Neuronal stem cell (in vitro differentiated cells): ENCODE data around the gene LRP1B.

Source experiments
- DNase-seq: peaks from one replicate; pipeline ENCODE4 v3.0.0-alpha.2; 2013; ENCODE audit warnings: low spot score
- H2AFZ ChIP-seq: one replicate; pipeline ENCODE4 v1.6.1; 2013; ENCODE audit warnings: mild to moderate bottlenecking, low read length, inconsistent platforms
- H2AK5ac ChIP-seq: 2 replicates; pipeline ENCODE4 v1.6.1; 2013; ENCODE audit warnings: low read depth, mild to moderate bottlenecking, inconsistent platforms, low read length, moderate library complexity, mixed read lengths
- H2BK120ac ChIP-seq: 2 replicates; pipeline ENCODE4 v1.6.1; 2013; ENCODE audit warnings: low read depth, mild to moderate bottlenecking, inconsistent platforms, low read length, moderate library complexity, mixed read lengths
- H2BK12ac ChIP-seq: one replicate; pipeline ENCODE4 v1.6.1; 2013; ENCODE audit warnings: low read length, inconsistent platforms
- H2BK15ac ChIP-seq: 2 replicates; pipeline ENCODE4 v1.6.1; 2013; ENCODE audit warnings: mild to moderate bottlenecking, low read length, inconsistent platforms, mixed read lengths
- H2BK5ac ChIP-seq: one replicate; pipeline ENCODE4 v1.6.1; 2013; ENCODE audit warnings: inconsistent platforms, mild to moderate bottlenecking, low read length, moderate library complexity
- H3K14ac ChIP-seq: one replicate; pipeline ENCODE4 v1.6.1; 2013; ENCODE audit warnings: low read length, inconsistent platforms
- H3K18ac ChIP-seq: 2 replicates; pipeline ENCODE4 v1.6.1; 2013; ENCODE audit warnings: low read length, inconsistent platforms
- H3K23ac ChIP-seq: 2 replicates; pipeline ENCODE4 v1.6.1; 2013; ENCODE audit warnings: low read depth, mild to moderate bottlenecking, mixed read lengths, low read length, inconsistent platforms; ENCODE audit not compliant: poor library complexity
- H3K27ac ChIP-seq: replicated peaks from 3 replicates; pipeline ENCODE4 v1.5.1; 2013; ENCODE audit warnings: low read length, inconsistent platforms
- H3K27me3 ChIP-seq, 3 experiments: 2 replicates each; pipeline ENCODE4 v1.6.1; 2013; ENCODE audit warnings: low read length in 3 of 3, mild to moderate bottlenecking in 2 of 3, inconsistent platforms in 1 of 3, low read depth in 1 of 3, mixed read lengths in 1 of 3, moderate library complexity in 1 of 3; ENCODE audit not compliant: control insufficient read depth in 3 of 3, insufficient read depth in 3 of 3
- H3K36me3 ChIP-seq, 2 donors: replicated peaks in 1 of 2; 2 replicates each; pipeline ENCODE4 v1.6.1; 2013; ENCODE audit warnings: low read length in 2 of 2; ENCODE audit not compliant: control insufficient read depth in 2 of 2, insufficient read depth in 2 of 2
- H3K4ac ChIP-seq: 2 replicates; pipeline ENCODE4 v1.6.1; 2013; ENCODE audit warnings: inconsistent platforms, mild to moderate bottlenecking, low read length, moderate library complexity
- H3K4me1 ChIP-seq, 2 donors: 1 replicate in 1 of 2; 2 replicates in 1 of 2; pipeline ENCODE4 v1.6.1; 2013; ENCODE audit warnings: low read length in 2 of 2, low read depth in 1 of 2; ENCODE audit not compliant: control insufficient read depth in 2 of 2, insufficient read depth in 1 of 2
- H3K4me2 ChIP-seq: one replicate; pipeline ENCODE4 v1.6.1; 2013; ENCODE audit warnings: mild to moderate bottlenecking, low read length, inconsistent platforms; ENCODE audit not compliant: insufficient read depth, poor library complexity, severe bottlenecking
- H3K4me3 ChIP-seq, 2 donors: 2 replicates each; pipeline ENCODE4 v1.5.1; 2013; ENCODE audit warnings: low read length in 2 of 2, mild to moderate bottlenecking in 2 of 2, inconsistent platforms in 1 of 2, moderate library complexity in 1 of 2
- H3K79me1 ChIP-seq: one replicate; pipeline ENCODE4 v1.6.1; 2013; ENCODE audit warnings: low read depth, mild to moderate bottlenecking, inconsistent platforms, low read length, moderate library complexity
- H3K9ac ChIP-seq: one replicate; pipeline ENCODE4 v1.6.1; 2013; ENCODE audit warnings: mild to moderate bottlenecking, low read depth, low read length, inconsistent platforms; ENCODE audit not compliant: poor library complexity
- H3K9me3 ChIP-seq, 2 donors: replicated peaks in 1 of 2; 2 replicates each; pipeline versions ENCODE3 to v1.6.1; 2013; ENCODE audit warnings: low read length in 2 of 2, mild to moderate bottlenecking in 2 of 2, inconsistent platforms in 1 of 2, low read depth in 1 of 2, mixed read lengths in 1 of 2, moderate library complexity in 1 of 2; ENCODE audit not compliant: control insufficient read depth in 2 of 2, insufficient read depth in 1 of 2
- H4K8ac ChIP-seq: one replicate; pipeline ENCODE4 v1.6.1; 2013; ENCODE audit warnings: low read depth, mild to moderate bottlenecking, inconsistent platforms, low read length, moderate library complexity
- H4K91ac ChIP-seq: one replicate; pipeline ENCODE4 v1.6.1; 2013; ENCODE audit warnings: low read length, low read depth, mild to moderate bottlenecking, inconsistent platforms; ENCODE audit not compliant: poor library complexity
- WGBS, 2 donors: extraction: QIAGEN DNeasy Blood & Tissue Kit; methylation state at CpG; one replicate each; pipeline ENCODE4 v1.1.7; 2013; ENCODE audit warnings: missing lambda C conversion rate in 2 of 2, mixed read lengths in 1 of 2; ENCODE audit not compliant: insufficient read length in 2 of 2, insufficient replicate concordance in 1 of 2; ENCODE audit errors: extremely low coverage in 2 of 2; 5-methylcytosine and 5-hydroxymethylcytosine counted together

LRP1B gene

GRCh38 chr2:140383781-140384180 is 1747.0 kb downstream of the LRP1B start:
- Histone ChIP-seq H4K8ac (no peak overlapping the region), H3K79me1 (no peaks in the 10 kb centered on the region), H2BK12ac (no peak overlapping the region), H2BK15ac (no peak overlapping the region), H3K14ac (no peak overlapping the region), H2AK5ac (no peak overlapping the region), H3K4ac (no peak overlapping the region), H3K4me1 (no peaks in the 10 kb centered on the region), H3K36me3 (no peaks in the 10 kb centered on the region), H3K18ac (no peak overlapping the region), H2AFZ (peak overlapping the region; percentile 48), H3K27me3 (no peaks in the 10 kb centered on the region), H3K23ac (no peak overlapping the region), H3K4me3 (no peak overlapping the region), H4K91ac (no peak overlapping the region), H3K27ac (no peak overlapping the region), H2BK120ac (no peak overlapping the region), H3K9me3 (no peaks in the 10 kb centered on the region), H2BK5ac (no peak overlapping the region), H3K4me2 (no peak overlapping the region), H3K9ac (no peak overlapping the region)
- DNase-seq, result no peak
- WGBS, 2 donors, result no CpG with 5 or more reads among the region's 4 CpGs

GRCh38 chr2:140376686-140377085 is 1754.1 kb downstream of the LRP1B start:
- Histone ChIP-seq H2AK5ac (no peak overlapping the region), H4K8ac (no peak overlapping the region), H3K4me2 (no peak overlapping the region), H3K14ac (no peak overlapping the region), H2AFZ (peak overlapping the region; percentile 62), H3K9me3 (no peaks in the 10 kb centered on the region), H2BK15ac (no peak overlapping the region), H3K4me3 (no peak overlapping the region), H3K4ac (no peak overlapping the region), H3K23ac (no peak overlapping the region), H3K18ac (no peak overlapping the region), H3K27me3 (no peaks in the 10 kb centered on the region), H3K79me1 (no peaks in the 10 kb centered on the region), H3K9ac (no peak overlapping the region), H3K36me3 (no peaks in the 10 kb centered on the region), H2BK5ac (no peak overlapping the region), H2BK120ac (no peak overlapping the region), H4K91ac (no peak overlapping the region), H3K27ac (no peak overlapping the region), H3K4me1 (no peaks in the 10 kb centered on the region), H2BK12ac (no peak overlapping the region)
- WGBS, 2 donors, result no CpG with 5 or more reads among the region's 5 CpGs
- DNase-seq, result no peak

GRCh38 chr2:140363131-140363530 is 1767.7 kb downstream of the LRP1B start:
- H3K4me2 ChIP-seq, result no peak overlapping the region
- H4K91ac ChIP-seq, result no peak overlapping the region
- no peak for DNase-seq
- no peak overlapping the region for H3K23ac ChIP-seq
- H3K27ac ChIP-seq, result no peak overlapping the region
- H3K4me1 ChIP-seq, result no peaks in the 10 kb centered on the region
- no peak overlapping the region for H2BK12ac ChIP-seq
- H3K9ac ChIP-seq, result no peak overlapping the region
- no peak overlapping the region for H3K18ac ChIP-seq
- H3K79me1 ChIP-seq, result no peaks in the 10 kb centered on the region
- no peak overlapping the region for H2BK15ac ChIP-seq
- H3K4ac ChIP-seq, result no peak overlapping the region
- no peaks in the 10 kb centered on the region for H3K36me3 ChIP-seq
- WGBS, 2 donors, result no CpG with 5 or more reads among the region's 1 CpG
- H2BK120ac ChIP-seq, result no peak overlapping the region
- no peak overlapping the region for H3K4me3 ChIP-seq
- no peak overlapping the region for H2AK5ac ChIP-seq
- no peak overlapping the region for H3K14ac ChIP-seq
- H4K8ac ChIP-seq, result no peak overlapping the region
- no peaks in the 10 kb centered on the region for H3K27me3 ChIP-seq
- H2BK5ac ChIP-seq, result no peak overlapping the region
- H2AFZ ChIP-seq, result no peak overlapping the region
- H3K9me3 ChIP-seq, result no peaks in the 10 kb centered on the region

- H4K8ac ChIP-seq, result no peak overlapping the region
- no peak overlapping the region for H2AFZ ChIP-seq
- no peak overlapping the region for H2BK12ac ChIP-seq
- no peak overlapping the region for H2BK15ac ChIP-seq
- no peak for DNase-seq
- H3K14ac ChIP-seq, result no peak overlapping the region
- H3K36me3 ChIP-seq, result no peaks in the 10 kb centered on the region
- H3K4me2 ChIP-seq, result no peak overlapping the region
- no peak overlapping the region for H3K4ac ChIP-seq
- no peaks in the 10 kb centered on the region for H3K79me1 ChIP-seq
- H3K23ac ChIP-seq, result no peak overlapping the region
- WGBS, 2 donors, result no CpG with 5 or more reads among the region's 1 CpG
- no peak overlapping the region for H4K91ac ChIP-seq
- H3K4me3 ChIP-seq, result no peak overlapping the region
- H2BK5ac ChIP-seq, result no peak overlapping the region
- H3K27me3 ChIP-seq, result no peaks in the 10 kb centered on the region
- H2BK120ac ChIP-seq, result no peak overlapping the region
- H3K4me1 ChIP-seq, result no peaks in the 10 kb centered on the region
- no peak overlapping the region for H3K27ac ChIP-seq
- no peak overlapping the region for H3K9ac ChIP-seq
- H3K18ac ChIP-seq, result no peak overlapping the region
- no peak overlapping the region for H2AK5ac ChIP-seq
- H3K9me3 ChIP-seq, result no peaks in the 10 kb centered on the region
Observed at GRCh38 chr2:140362361-140362760, 1768.5 kb downstream of the LRP1B start.
